WTC11 (cell line): ENCODE data around the gene ATF6B. TPM values are rescaled to one million over a fixed set of nuclear protein-coding genes. Genes with fewer than 3 reads are reported as not detected.

Experiments used
- ATAC-seq: fragments of 200-7000 bp; cut with Tn5 transposase; 2 replicates; pipeline ENCODE4 v1.10.0; 2021; ENCODE audit warnings: mild to moderate bottlenecking, moderate library complexity
- CTCF ChIA-PET: fragments of 300-600 bp; sonication (Branson Sonifier 250); formaldehyde crosslinking; loops from one replicate; lab custom pipeline; 2021; ENCODE audit warnings: antibody characterized with exemption; lab: Charles Lee
- POLR2A ChIA-PET: fragments of 350-600 bp; sonication (Branson Sonifier 250); formaldehyde crosslinking; loops from one replicate; lab custom pipeline; 2021; ENCODE audit warnings: antibody characterized with exemption; lab: Charles Lee
- DNase-seq: peaks from one replicate; pipeline ENCODE4 v3.0.0; 2021; ENCODE audit warnings: low spot score
- H3K27ac Mint-ChIP-seq: 2 replicates; pipeline ENCODE4 v1.8.0; 2021; ENCODE audit warnings: mixed read lengths
- H3K27me3 Mint-ChIP-seq: 2 replicates; pipeline ENCODE4 v1.8.0; 2021; ENCODE audit warnings: low read depth, mild to moderate bottlenecking, moderate library complexity, mixed read lengths
- H3K36me3 Mint-ChIP-seq: 2 replicates; pipeline ENCODE4 v1.8.0; 2021; ENCODE audit warnings: mixed read lengths
- H3K4me1 Mint-ChIP-seq: 2 replicates; pipeline ENCODE4 v1.8.0; 2022; ENCODE audit warnings: mixed read lengths
- H3K4me3 Mint-ChIP-seq: 2 replicates; pipeline ENCODE4 v1.8.0; 2021; ENCODE audit warnings: mild to moderate bottlenecking, moderate library complexity, mixed read lengths
- H3K9me3 Mint-ChIP-seq: 2 replicates; pipeline ENCODE4 v1.8.0; 2021; ENCODE audit warnings: mixed read lengths
- CBFB ChIP-seq: sonication (generic); formaldehyde crosslinking; IDR thresholded peaks from 2 replicates; pipeline ENCODE4 v1.8.1; 2022; ENCODE audit warnings: mild to moderate bottlenecking, low read depth, missing genetic modification reagents
- ELF4 ChIP-seq: sonication (generic); formaldehyde crosslinking; IDR thresholded peaks from 2 replicates; pipeline ENCODE4 v1.8.1; 2022; ENCODE audit warnings: low read depth, mild to moderate bottlenecking, moderate library complexity, missing genetic modification reagents
- GTF2I ChIP-seq: fragments of 250-450 bp; sonication (Bioruptor Pico); conservative IDR thresholded peaks from 2 replicates; pipeline ENCODE4 v1.4.0; 2021; ENCODE audit warnings: mild to moderate bottlenecking
- IRF2 ChIP-seq: sonication (generic); formaldehyde crosslinking; IDR thresholded peaks from 2 replicates; pipeline ENCODE4 v1.8.0; 2022; ENCODE audit warnings: low read depth, missing genetic modification reagents, borderline replicate concordance
- JAZF1 ChIP-seq: fragments of 250-450 bp; sonication (Bioruptor Pico); IDR thresholded peaks from 2 replicates; pipeline ENCODE4 v1.9.0; 2021; ENCODE audit warnings: moderate library complexity, mild to moderate bottlenecking, inconsistent platforms
- JUN ChIP-seq: sonication (generic); formaldehyde crosslinking; IDR thresholded peaks from 2 replicates; pipeline ENCODE4 v1.8.0; 2023; ENCODE audit warnings: mild to moderate bottlenecking, missing genetic modification reagents
- NFATC4 ChIP-seq: fragments of 250-450 bp; sonication (Bioruptor Pico); IDR thresholded peaks from 2 replicates; pipeline ENCODE4 v1.9.0; 2021; ENCODE audit warnings: mild to moderate bottlenecking
- PRRX2 ChIP-seq: fragments of 250-450 bp; sonication (Bioruptor Pico); IDR thresholded peaks from 2 replicates; pipeline ENCODE4 v1.8.0; 2021; ENCODE audit warnings: mild to moderate bottlenecking
- SMAD3 ChIP-seq: sonication (generic); formaldehyde crosslinking; IDR thresholded peaks from 2 replicates; pipeline ENCODE4 v1.8.0; 2022; ENCODE audit warnings: missing genetic modification reagents, mild to moderate bottlenecking, borderline replicate concordance
- ZNF138 ChIP-seq: sonication (generic); formaldehyde crosslinking; conservative IDR thresholded peaks from 2 replicates; pipeline ENCODE4 v1.8.1; 2022; ENCODE audit warnings: mild to moderate bottlenecking, moderate library complexity, missing genetic modification reagents
- ZNF232 ChIP-seq: sonication (generic); formaldehyde crosslinking; IDR thresholded peaks from 2 replicates; pipeline ENCODE4 v1.8.0; 2022; ENCODE audit warnings: mild to moderate bottlenecking, missing genetic modification reagents
- ZNF396 ChIP-seq: fragments of 250-450 bp; sonication (Bioruptor Pico); IDR thresholded peaks from 2 replicates; pipeline ENCODE4 v1.8.0; 2021; ENCODE audit warnings: mild to moderate bottlenecking, moderate library complexity, borderline replicate concordance
- ZNF416 ChIP-seq: fragments of 250-450 bp; sonication (Bioruptor Pico); IDR thresholded peaks from 2 replicates; pipeline ENCODE4 v1.9.0; 2021; ENCODE audit warnings: mild to moderate bottlenecking, inconsistent platforms
- total RNA-seq: library from RNA; stranded (reverse); gene quantifications from 3 replicates; pipeline ENCODE4 v1.2.3, GENCODE V29; 2021
- TF ChIP-seq, protein P1 (sequence below): fragments of 250-450 bp; sonication (Bioruptor Pico); IDR thresholded peaks from 2 replicates; pipeline ENCODE4 v1.8.0; 2021; ENCODE audit warnings: mild to moderate bottlenecking
- TF ChIP-seq, protein P2 (sequence below): sonication (generic); formaldehyde crosslinking; IDR thresholded peaks from 2 replicates; pipeline ENCODE4 v1.8.0; 2022; ENCODE audit warnings: missing genetic modification reagents
- TF ChIP-seq, protein P3 (sequence below): sonication (generic); formaldehyde crosslinking; conservative IDR thresholded peaks from 2 replicates; pipeline ENCODE4 v1.8.1; 2022; ENCODE audit warnings: mild to moderate bottlenecking, missing genetic modification reagents
- TF ChIP-seq, protein P4 (sequence below): sonication (generic); formaldehyde crosslinking; IDR thresholded peaks from 2 replicates; pipeline ENCODE4 v1.8.1; 2023; ENCODE audit warnings: mild to moderate bottlenecking, missing genetic modification reagents, moderate library complexity
- TF ChIP-seq, protein P5 (sequence below): sonication (generic); formaldehyde crosslinking; IDR thresholded peaks from 2 replicates; pipeline ENCODE4 v1.8.0; 2022; ENCODE audit warnings: mild to moderate bottlenecking, missing genetic modification reagents
- TF ChIP-seq, protein P6 (sequence below): sonication (generic); formaldehyde crosslinking; IDR thresholded peaks from 2 replicates; pipeline ENCODE4 v1.8.1; 2023; ENCODE audit warnings: mild to moderate bottlenecking, missing genetic modification reagents, moderate library complexity
- TF ChIP-seq, protein P7 (sequence below): sonication (generic); formaldehyde crosslinking; IDR thresholded peaks from 2 replicates; pipeline ENCODE4 v1.8.1; 2023; ENCODE audit warnings: mild to moderate bottlenecking, missing genetic modification reagents
- TF ChIP-seq, protein P8 (sequence below): fragments of 250-450 bp; sonication (Bioruptor Pico); IDR thresholded peaks from 2 replicates; pipeline ENCODE4 v1.9.0; 2021; ENCODE audit warnings: moderate library complexity, mild to moderate bottlenecking, inconsistent platforms, borderline replicate concordance
- TF ChIP-seq, protein P9 (sequence below): sonication (generic); formaldehyde crosslinking; IDR thresholded peaks from 2 replicates; pipeline ENCODE4 v1.8.0; 2023; ENCODE audit warnings: missing genetic modification reagents

The ATF6B gene
- total RNA-seq, 1 experiment from 2014 or later, result 47.5 TPM

DNA sequence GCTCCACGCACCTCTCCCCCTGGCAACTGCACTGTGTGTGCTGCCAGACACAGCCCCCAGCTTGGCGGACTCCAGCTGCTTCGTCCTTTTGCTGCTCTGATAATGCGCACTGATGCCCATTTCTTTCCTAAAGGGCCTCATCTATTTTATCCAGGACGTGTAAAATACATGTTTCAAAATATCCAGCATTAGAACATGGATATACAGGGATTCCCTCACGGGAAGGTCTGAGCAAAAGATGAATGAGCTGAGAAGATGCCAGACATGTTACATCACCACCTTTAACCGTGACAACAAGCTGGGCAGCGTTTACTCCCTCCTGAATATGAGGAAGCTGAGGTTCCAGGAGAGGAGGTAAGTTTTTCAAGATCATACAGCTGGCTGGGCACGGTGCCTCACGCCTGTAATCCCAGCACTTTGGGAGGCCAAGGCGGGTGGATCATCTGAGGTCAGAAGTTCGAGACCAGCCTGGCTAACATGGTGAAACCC lies 51.7 kb downstream of the ATF6B start (continued):
- TF ChIP-seq, protein P1, sequence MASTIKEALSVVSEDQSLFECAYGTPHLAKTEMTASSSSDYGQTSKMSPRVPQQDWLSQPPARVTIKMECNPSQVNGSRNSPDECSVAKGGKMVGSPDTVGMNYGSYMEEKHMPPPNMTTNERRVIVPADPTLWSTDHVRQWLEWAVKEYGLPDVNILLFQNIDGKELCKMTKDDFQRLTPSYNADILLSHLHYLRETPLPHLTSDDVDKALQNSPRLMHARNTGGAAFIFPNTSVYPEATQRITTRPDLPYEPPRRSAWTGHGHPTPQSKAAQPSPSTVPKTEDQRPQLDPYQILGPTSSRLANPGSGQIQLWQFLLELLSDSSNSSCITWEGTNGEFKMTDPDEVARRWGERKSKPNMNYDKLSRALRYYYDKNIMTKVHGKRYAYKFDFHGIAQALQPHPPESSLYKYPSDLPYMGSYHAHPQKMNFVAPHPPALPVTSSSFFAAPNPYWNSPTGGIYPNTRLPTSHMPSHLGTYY (CRISPR knock-in tag), result no peak
- no peak for TF ChIP-seq IRF2
- TF ChIP-seq, protein P2, sequence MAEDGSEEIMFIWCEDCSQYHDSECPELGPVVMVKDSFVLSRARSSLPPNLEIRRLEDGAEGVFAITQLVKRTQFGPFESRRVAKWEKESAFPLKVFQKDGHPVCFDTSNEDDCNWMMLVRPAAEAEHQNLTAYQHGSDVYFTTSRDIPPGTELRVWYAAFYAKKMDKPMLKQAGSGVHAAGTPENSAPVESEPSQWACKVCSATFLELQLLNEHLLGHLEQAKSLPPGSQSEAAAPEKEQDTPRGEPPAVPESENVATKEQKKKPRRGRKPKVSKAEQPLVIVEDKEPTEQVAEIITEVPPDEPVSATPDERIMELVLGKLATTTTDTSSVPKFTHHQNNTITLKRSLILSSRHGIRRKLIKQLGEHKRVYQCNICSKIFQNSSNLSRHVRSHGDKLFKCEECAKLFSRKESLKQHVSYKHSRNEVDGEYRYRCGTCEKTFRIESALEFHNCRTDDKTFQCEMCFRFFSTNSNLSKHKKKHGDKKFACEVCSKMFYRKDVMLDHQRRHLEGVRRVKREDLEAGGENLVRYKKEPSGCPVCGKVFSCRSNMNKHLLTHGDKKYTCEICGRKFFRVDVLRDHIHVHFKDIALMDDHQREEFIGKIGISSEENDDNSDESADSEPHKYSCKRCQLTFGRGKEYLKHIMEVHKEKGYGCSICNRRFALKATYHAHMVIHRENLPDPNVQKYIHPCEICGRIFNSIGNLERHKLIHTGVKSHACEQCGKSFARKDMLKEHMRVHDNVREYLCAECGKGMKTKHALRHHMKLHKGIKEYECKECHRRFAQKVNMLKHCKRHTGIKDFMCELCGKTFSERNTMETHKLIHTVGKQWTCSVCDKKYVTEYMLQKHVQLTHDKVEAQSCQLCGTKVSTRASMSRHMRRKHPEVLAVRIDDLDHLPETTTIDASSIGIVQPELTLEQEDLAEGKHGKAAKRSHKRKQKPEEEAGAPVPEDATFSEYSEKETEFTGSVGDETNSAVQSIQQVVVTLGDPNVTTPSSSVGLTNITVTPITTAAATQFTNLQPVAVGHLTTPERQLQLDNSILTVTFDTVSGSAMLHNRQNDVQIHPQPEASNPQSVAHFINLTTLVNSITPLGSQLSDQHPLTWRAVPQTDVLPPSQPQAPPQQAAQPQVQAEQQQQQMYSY (CRISPR knock-in tag), result no peak
- TF ChIP-seq NFATC4 (CRISPR knock-in tag), result no peak
- TF ChIP-seq ZNF396 (CRISPR knock-in tag), result no peak
- TF ChIP-seq ZNF232 (CRISPR knock-in tag), result no peak
- TF ChIP-seq ZNF138, result no peak
- TF ChIP-seq, protein P3, sequence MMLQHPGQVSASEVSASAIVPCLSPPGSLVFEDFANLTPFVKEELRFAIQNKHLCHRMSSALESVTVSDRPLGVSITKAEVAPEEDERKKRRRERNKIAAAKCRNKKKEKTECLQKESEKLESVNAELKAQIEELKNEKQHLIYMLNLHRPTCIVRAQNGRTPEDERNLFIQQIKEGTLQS (CRISPR knock-in tag), result no peak
- TF ChIP-seq, all 79 proteins: peak for 0

DNA sequence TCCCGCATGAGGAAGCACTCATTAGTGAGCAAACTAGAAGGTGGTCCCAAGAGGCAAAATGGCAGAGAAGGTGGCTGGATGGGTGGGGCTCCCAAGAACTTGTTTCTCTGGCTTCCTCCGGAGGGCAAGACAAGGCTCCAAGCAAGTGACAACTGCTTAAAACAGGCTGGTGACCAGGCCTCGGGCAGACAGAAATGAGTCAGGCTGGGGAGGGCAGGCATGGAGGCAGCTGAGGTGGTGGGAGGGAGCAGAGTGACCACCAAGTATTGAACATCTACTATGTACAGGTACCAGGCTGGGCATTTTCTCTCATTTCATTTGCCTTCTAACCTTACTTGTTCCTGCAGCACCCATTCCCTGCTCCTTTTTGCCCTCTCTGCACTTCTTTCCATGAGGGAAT lies 52.3 kb downstream of the ATF6B start:
- no peak overlapping the region for H3K4me3 Mint-ChIP-seq
- peaks cover 8% of the 10 kb centered on the region for H3K4me1 Mint-ChIP-seq
- no peak for ATAC-seq
- ChIA-PET CTCF (interaction anchor here (1.0 to 3.1 kb wide), 3 partner anchors 11 to 28 kb away, joined by 4 to 14 read pairs (median 7); no protein-coding TSS in a partner anchor), POLR2A (no interaction called here)
- no peak for DNase-seq
- TF ChIP-seq JAZF1 (CRISPR knock-in tag) (no peak), CBFB (CRISPR knock-in tag) (no peak), PRRX2 (no peak), ELF4 (CRISPR knock-in tag) (no peak), JUN (no peak), SMAD3 (CRISPR knock-in tag) (no peak), ZNF416 (no peak), NFATC4 (CRISPR knock-in tag) (no peak)
- TF ChIP-seq, protein P4, sequence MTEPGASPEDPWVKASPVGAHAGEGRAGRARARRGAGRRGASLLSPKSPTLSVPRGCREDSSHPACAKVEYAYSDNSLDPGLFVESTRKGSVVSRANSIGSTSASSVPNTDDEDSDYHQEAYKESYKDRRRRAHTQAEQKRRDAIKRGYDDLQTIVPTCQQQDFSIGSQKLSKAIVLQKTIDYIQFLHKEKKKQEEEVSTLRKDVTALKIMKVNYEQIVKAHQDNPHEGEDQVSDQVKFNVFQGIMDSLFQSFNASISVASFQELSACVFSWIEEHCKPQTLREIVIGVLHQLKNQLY (CRISPR knock-in tag), result no peak
- H3K36me3 Mint-ChIP-seq, result no peaks in the 10 kb centered on the region
- no peak overlapping the region for H3K27ac Mint-ChIP-seq
- H3K27me3 Mint-ChIP-seq, result no peaks in the 10 kb centered on the region
- H3K9me3 Mint-ChIP-seq, result no peaks in the 10 kb centered on the region

DNA sequence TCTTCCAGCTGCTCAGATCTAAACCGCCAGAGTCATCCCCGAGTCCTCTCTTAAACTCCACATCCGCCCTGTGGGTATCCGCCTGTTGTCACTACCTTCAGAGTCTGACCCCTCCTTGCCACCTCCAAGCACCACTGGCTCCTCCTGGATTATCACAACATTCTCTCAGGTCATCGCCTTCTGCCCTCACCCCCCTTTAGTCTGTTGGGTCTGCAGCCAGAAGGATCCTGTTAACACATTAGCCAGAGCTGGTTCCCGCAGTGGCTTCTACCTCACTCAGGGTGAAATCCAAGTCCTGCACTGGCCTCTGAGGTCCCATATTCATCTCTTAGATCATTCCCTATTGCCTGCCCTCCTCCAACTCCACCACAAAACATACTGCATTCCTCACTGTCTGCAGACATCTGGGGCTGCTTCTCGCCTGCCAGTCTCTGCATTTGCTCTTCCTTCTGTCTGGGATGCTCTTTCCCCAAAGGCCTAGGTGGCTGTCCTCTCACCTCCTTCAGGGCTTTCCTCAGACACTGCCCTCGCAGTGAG lies 53.0 kb downstream of the ATF6B start:
- CTCF ChIA-PET, result interaction anchor here (1.0 to 3.1 kb wide), 2 partner anchors 27 to 28 kb away, joined by 3 to 14 read pairs; no protein-coding TSS in a partner anchor
- POLR2A ChIA-PET, result no interaction called here
- no peaks in the 10 kb centered on the region for H3K36me3 Mint-ChIP-seq
- no peak overlapping the region for H3K4me3 Mint-ChIP-seq
- DNase-seq (no peak), ATAC-seq (no peak)
- no peaks in the 10 kb centered on the region for H3K9me3 Mint-ChIP-seq
- no peak overlapping the region for H3K27ac Mint-ChIP-seq
- peaks cover 13% of the 10 kb centered on the region for H3K4me1 Mint-ChIP-seq
- no peaks in the 10 kb centered on the region for H3K27me3 Mint-ChIP-seq
- TF ChIP-seq, protein P5, sequence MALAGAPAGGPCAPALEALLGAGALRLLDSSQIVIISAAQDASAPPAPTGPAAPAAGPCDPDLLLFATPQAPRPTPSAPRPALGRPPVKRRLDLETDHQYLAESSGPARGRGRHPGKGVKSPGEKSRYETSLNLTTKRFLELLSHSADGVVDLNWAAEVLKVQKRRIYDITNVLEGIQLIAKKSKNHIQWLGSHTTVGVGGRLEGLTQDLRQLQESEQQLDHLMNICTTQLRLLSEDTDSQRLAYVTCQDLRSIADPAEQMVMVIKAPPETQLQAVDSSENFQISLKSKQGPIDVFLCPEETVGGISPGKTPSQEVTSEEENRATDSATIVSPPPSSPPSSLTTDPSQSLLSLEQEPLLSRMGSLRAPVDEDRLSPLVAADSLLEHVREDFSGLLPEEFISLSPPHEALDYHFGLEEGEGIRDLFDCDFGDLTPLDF (CRISPR knock-in tag), result no peak
- no peak for TF ChIP-seq CBFB (CRISPR knock-in tag)
- no peak for TF ChIP-seq GTF2I (CRISPR knock-in tag)
- TF ChIP-seq, protein P3 (CRISPR knock-in tag), result no peak
- TF ChIP-seq, protein P6, sequence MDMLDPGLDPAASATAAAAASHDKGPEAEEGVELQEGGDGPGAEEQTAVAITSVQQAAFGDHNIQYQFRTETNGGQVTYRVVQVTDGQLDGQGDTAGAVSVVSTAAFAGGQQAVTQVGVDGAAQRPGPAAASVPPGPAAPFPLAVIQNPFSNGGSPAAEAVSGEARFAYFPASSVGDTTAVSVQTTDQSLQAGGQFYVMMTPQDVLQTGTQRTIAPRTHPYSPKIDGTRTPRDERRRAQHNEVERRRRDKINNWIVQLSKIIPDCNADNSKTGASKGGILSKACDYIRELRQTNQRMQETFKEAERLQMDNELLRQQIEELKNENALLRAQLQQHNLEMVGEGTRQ, result no peak
- no peak for TF ChIP-seq PRRX2
- TF ChIP-seq, protein P7, sequence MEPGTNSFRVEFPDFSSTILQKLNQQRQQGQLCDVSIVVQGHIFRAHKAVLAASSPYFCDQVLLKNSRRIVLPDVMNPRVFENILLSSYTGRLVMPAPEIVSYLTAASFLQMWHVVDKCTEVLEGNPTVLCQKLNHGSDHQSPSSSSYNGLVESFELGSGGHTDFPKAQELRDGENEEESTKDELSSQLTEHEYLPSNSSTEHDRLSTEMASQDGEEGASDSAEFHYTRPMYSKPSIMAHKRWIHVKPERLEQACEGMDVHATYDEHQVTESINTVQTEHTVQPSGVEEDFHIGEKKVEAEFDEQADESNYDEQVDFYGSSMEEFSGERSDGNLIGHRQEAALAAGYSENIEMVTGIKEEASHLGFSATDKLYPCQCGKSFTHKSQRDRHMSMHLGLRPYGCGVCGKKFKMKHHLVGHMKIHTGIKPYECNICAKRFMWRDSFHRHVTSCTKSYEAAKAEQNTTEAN, result no peak
- TF ChIP-seq, protein P8, sequence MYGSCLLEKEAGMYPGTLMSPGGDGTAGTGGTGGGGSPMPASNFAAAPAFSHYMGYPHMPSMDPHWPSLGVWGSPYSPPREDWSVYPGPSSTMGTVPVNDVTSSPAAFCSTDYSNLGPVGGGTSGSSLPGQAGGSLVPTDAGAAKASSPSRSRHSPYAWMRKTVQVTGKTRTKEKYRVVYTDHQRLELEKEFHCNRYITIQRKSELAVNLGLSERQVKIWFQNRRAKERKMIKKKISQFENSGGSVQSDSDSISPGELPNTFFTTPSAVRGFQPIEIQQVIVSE (CRISPR knock-in tag), result no peak
- TF ChIP-seq, protein P9, sequence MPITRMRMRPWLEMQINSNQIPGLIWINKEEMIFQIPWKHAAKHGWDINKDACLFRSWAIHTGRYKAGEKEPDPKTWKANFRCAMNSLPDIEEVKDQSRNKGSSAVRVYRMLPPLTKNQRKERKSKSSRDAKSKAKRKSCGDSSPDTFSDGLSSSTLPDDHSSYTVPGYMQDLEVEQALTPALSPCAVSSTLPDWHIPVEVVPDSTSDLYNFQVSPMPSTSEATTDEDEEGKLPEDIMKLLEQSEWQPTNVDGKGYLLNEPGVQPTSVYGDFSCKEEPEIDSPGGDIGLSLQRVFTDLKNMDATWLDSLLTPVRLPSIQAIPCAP (CRISPR knock-in tag), result no peak
- no peak for TF ChIP-seq ZNF138
